ENCODE measurements around the gene BGN.
A peak's percentile ranks its signal among the peaks of the same experiment; 100 is the strongest.

Gene BGN

GRCh38 chrX:153494541-153495361, at the start of gene BGN:
BGN (plus strand) TSS chrX:153494980; CDS start chrX:153504632, 9,652 bp downstream.
- no peak for DNase-seq (ENCODE audit: low read depth)
- peak within 1 kb of the TSS; percentile 51 for H3K4me3 ChIP-seq (ENCODE audit: low read depth, low read length)
- in situ Hi-C loops (cut with HindIII; ENCODE audit: low sequenced_read_pairs) = no loop called here

GRCh38 chrX:153445106-153445855, 49.5 kb upstream of the BGN start:
- H3K4me3 ChIP-seq (ENCODE audit: low read depth, low read length) = no peak overlapping the region
- DNase-seq (ENCODE audit: low read depth) = no peak
- in situ Hi-C loops (cut with HindIII; ENCODE audit: low sequenced_read_pairs) = no loop called here
- no peak for TF ChIP-seq CTCF (IDR thresholded peaks at IDR 0.05; ENCODE audit: low read depth, low read length, missing control alignments)

More at GRCh38 chrX:153494541-153495361, at the start of gene BGN:
- TF ChIP-seq CTCF (IDR thresholded peaks at IDR 0.05; ENCODE audit: low read depth, low read length, missing control alignments) = peak; percentile 42

DNA sequence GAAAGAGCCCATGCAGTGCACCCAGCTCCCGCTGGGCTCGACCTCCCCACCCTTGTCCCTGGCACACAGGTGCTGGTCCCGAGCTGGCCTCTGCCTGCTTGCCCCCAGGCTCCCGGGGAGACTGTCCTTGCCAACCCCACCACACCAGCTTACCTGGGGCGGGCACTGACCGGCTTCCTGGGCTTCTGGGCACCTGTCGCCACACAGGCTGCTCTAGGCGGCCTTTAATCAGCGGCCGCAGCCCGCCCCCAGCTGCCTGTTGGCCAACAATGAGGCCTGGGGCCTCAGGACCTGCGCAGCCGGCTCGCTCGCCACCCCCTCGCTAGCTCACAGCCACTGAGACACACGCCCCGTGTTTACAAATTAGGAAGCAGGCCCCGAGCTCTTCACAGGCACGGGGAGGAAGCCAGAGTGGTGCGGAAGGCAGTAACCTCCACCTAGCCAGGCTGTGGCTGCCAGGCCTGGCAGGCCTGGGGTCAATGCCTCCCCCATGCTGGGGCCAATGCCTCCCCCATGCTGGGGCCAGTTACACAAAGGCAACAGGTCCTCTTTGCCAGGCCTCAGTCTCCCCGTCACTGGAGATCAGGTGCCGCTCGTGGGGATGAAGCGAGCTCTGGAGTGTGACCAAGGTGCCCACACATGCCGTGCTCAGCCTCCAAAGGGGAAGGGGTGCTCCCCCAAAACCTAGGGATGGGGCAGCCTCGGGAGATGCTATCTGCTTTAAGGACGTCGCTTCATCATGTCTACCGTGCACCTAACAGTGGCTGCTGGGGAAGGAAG, 48.7 kb upstream of the BGN start, which contains the start of gene TREX2:
TREX2 (minus strand) TSS at position 201 of the 780 bp plus-strand sequence. CDS start 626 bp downstream, outside the sequence.
- in situ Hi-C loops (cut with HindIII; ENCODE audit: low sequenced_read_pairs) = no loop called here
- H3K4me3 ChIP-seq (ENCODE audit: low read depth, low read length) = no peak within 1 kb of the TSS
- DNase-seq (ENCODE audit: low read depth) = no peak
- no peak for TF ChIP-seq CTCF (IDR thresholded peaks at IDR 0.05; ENCODE audit: low read depth, low read length, missing control alignments)

DNA sequence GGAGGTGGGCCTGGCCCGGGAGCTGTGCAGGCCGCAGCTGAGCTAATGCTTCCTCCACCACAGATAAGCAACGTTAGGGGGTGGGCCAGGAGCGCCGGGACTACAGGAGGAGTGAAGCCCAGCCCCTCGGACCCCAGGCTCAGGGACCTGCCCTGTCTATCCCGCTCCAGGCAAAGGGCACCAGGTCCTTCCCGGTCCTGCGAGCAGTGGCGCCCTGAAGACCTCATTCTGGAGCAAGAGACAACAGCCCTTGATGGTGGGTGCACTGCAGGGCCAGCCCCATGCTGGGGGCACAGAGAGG, 48.2 kb upstream of the BGN start:
- TF ChIP-seq CTCF (IDR thresholded peaks at IDR 0.05; ENCODE audit: low read depth, low read length, missing control alignments) = no peak
- no peak for DNase-seq (ENCODE audit: low read depth)
- in situ Hi-C loops (cut with HindIII; ENCODE audit: low sequenced_read_pairs) = no loop called here
- H3K4me3 ChIP-seq (ENCODE audit: low read depth, low read length) = no peak overlapping the region

- H3K4me3 ChIP-seq (ENCODE audit: low read depth, low read length) = no peak overlapping the region
- no peak for DNase-seq (ENCODE audit: low read depth)
- no peak for TF ChIP-seq CTCF (IDR thresholded peaks at IDR 0.05; ENCODE audit: low read depth, low read length, missing control alignments)
- in situ Hi-C loops (cut with HindIII; ENCODE audit: low sequenced_read_pairs) = no loop called here
Observed at GRCh38 chrX:153446950-153447580, 47.7 kb upstream of the BGN start.

- in situ Hi-C loops (cut with HindIII; ENCODE audit: low sequenced_read_pairs) = no loop called here
- no peak for TF ChIP-seq CTCF (IDR thresholded peaks at IDR 0.05; ENCODE audit: low read depth, low read length, missing control alignments)
- no peak overlapping the region for H3K4me3 ChIP-seq (ENCODE audit: low read depth, low read length)
- DNase-seq (ENCODE audit: low read depth) = no peak
Observed at GRCh38 chrX:153447581-153447960, 47.2 kb upstream of the BGN start.

Measured in astrocyte of the cerebellum (primary cell).